Thymus (tissue), 11 donors: ENCODE results near the gene COL19A1. TPM values are rescaled to one million over a fixed set of nuclear protein-coding genes. Genes with fewer than 3 reads are reported as not detected.
"Not testable (repeated sequence)": the region's sequence is repeated elsewhere in the genome, so short reads cannot be mapped to it uniquely, and the experiment has no call there.

ENCODE experiments used
- DNase-seq, 9 donors: peaks; one replicate each; pipeline ENCODE4 v3.0.0-alpha.2; 2013; ENCODE audit warnings: low spot score in 9 of 9, low read depth in 6 of 9, missing footprints in 1 of 9
- H3K27ac ChIP-seq, 2 donors: one replicate each; pipeline ENCODE4 v1.5.1; 2013; ENCODE audit warnings: control low read depth in 1 of 2, low read depth in 1 of 2, low read length in 1 of 2, mild to moderate bottlenecking in 1 of 2, moderate library complexity in 1 of 2
- H3K27me3 ChIP-seq, 2 donors: one replicate each; pipeline ENCODE4 v1.5.1; 2013; ENCODE audit warnings: low read length in 1 of 2; ENCODE audit not compliant: control insufficient read depth in 2 of 2, insufficient read depth in 1 of 2
- H3K36me3 ChIP-seq, 2 donors: one replicate each; pipeline ENCODE4 v1.5.1; 2013; ENCODE audit warnings: low read length in 1 of 2, mild to moderate bottlenecking in 1 of 2, moderate library complexity in 1 of 2; ENCODE audit not compliant: control insufficient read depth in 2 of 2, insufficient read depth in 2 of 2
- H3K4me1 ChIP-seq, 2 donors: one replicate each; pipeline ENCODE4 v1.5.1; 2013; ENCODE audit warnings: low read length in 2 of 2; ENCODE audit not compliant: control insufficient read depth in 2 of 2, insufficient read depth in 2 of 2
- H3K4me3 ChIP-seq, 2 donors: one replicate each; pipeline ENCODE4 v1.5.1; 2013; ENCODE audit warnings: low read length in 2 of 2, control low read depth in 1 of 2, mild to moderate bottlenecking in 1 of 2
- H3K9me3 ChIP-seq, 2 donors: one replicate each; pipeline ENCODE4 v1.5.1; 2013; ENCODE audit warnings: low read length in 1 of 2, mild to moderate bottlenecking in 1 of 2; ENCODE audit not compliant: control insufficient read depth in 2 of 2, insufficient read depth in 1 of 2
- WGBS: extraction: QIAGEN DNeasy Blood & Tissue Kit; methylation state at CpG from one replicate; pipeline ENCODE4 v1.1.7; 2013; 5-methylcytosine and 5-hydroxymethylcytosine counted together
- polyA plus RNA-seq: library from polyadenylated mRNA; stranded (reverse); fragments of 200-250 nt; gene quantifications from one replicate; pipeline ENCODE4 v1.2.3, GENCODE V29; 2013
- total RNA-seq: library from RNA; stranded (reverse); fragments of 120-200 nt; gene quantifications from one replicate; pipeline ENCODE4 v1.2.4, GENCODE V29; 2013
- donor health status: healthy.

The COL19A1 gene
- total and polyA plus RNA-seq, 2 donors, result 0.34 to 8.7 TPM

DNA sequence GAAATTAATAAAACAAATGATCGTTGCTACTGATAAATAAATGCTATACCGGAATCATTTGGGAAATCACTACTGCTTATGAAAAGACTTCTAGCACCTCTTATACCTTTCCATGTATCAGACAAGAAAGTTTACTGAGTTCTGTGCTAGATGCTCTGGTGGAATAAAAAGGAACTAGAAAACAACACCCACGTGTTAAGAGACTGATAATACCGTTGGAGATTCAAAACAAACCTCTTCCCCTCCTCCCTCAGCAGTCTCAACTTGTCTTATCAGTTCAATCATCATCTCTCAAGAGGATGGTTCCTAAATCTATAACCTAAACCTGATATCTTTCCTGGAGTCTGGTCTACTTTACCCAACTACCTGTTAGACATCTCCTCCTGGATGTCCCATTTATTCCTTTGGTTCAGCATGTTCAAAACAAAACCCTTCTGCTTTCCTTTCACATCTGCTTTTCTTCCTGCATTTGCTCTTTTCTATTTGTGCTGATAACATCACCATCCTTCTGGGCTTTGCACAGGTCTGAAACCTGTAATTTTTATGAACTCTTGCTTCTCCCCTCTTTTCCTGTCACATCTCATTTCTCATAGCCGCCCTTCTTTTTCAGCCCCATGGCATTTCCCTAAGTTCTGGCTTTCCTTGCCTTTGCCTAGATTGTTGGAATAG lies 122.2 kb downstream of the COL19A1 start:
- Histone ChIP-seq H3K4me1 (no peaks in the 10 kb centered on the region), H3K4me3 (no peak overlapping the region), H3K27me3 (no peaks in the 10 kb centered on the region), H3K36me3 (no peaks in the 10 kb centered on the region), H3K9me3 (no peaks in the 10 kb centered on the region), H3K27ac (no peak overlapping the region)
- no peak for DNase-seq
- 71% methylated on average over 5 of the region's 5 CpGs for WGBS

DNA sequence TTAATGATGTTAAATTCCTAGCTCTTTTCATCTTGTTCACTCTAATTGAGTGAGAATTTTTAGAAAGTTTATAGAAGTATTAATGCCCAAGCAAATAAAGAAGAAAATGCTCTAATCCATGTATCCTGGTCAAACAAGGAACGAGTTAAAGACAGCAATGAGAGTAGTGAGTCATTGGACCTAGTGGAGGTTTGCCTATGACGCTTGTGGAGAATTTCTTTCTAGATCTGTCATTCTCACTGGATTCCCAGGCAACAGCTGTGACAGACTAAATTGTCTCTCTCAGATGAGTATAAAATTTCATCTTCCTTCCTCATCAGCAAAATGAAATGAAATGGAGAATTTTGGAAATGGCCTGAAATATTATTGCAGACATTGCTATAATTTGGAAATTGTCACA lies 127.9 kb downstream of the COL19A1 start:
- Histone ChIP-seq H3K4me1 (no peaks in the 10 kb centered on the region), H3K9me3 (no peaks in the 10 kb centered on the region), H3K27me3 (no peaks in the 10 kb centered on the region), H3K27ac (no peak overlapping the region), H3K4me3 (no peak overlapping the region), H3K36me3 (no peaks in the 10 kb centered on the region)
- DNase-seq, result no peak
- WGBS, result 92% methylated on average over 2 of the region's 2 CpGs

DNA sequence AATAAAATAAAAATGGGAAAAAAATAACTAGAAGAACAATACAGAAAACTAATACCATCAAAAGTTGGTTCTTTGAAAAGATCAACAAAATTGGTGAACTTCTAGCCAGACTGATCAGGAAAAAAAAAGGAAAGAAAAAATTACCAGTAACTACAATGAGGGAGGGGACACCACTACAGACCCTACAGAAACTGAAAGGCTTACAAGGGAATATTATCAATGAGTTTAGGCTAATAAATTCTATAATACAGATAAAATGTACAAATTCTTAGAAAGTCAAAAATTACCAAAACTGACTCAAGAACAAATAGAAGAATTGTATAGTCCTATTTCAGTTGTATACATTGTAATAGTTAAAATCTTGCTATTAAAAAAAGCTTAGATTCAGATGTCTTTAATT lies 141.8 kb downstream of the COL19A1 start:
- no peak for DNase-seq
- Histone ChIP-seq H3K4me1 (no peaks in the 10 kb centered on the region), H3K4me3 (no peak overlapping the region), H3K9me3 (peaks cover 0 to 13% of the 10 kb centered on the region in 2 donors), H3K36me3 (no peaks in the 10 kb centered on the region), H3K27me3 (no peaks in the 10 kb centered on the region), H3K27ac (no peak overlapping the region)

DNA sequence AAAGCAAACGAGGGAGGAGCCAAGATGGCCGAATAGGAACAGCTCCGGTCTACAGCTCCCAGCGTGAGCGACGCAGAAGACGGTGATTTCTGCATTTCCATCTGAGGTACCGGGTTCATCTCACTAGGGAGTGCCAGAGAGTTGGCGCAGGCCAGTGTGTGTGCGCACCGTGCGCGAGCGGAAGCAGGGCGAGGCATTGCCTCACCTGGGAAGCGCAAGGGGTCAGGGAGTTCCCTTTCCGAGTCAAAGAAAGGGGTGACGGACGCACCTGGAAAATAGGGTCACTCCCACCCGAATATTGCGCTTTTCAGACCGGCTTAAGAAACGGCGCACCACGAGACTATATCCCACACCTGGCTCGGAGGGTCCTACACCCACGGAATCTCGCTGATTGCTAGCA lies 144.0 kb downstream of the COL19A1 start:
- not testable (repeated sequence) for H3K36me3 ChIP-seq, H3K27ac ChIP-seq, H3K27me3 ChIP-seq, H3K4me1 ChIP-seq, H3K4me3 ChIP-seq, DNase-seq
- peaks cover 0 to 10% of the 10 kb centered on the region in 2 donors for H3K9me3 ChIP-seq
- 97% methylated on average over 28 of the region's 28 CpGs for WGBS

DNA sequence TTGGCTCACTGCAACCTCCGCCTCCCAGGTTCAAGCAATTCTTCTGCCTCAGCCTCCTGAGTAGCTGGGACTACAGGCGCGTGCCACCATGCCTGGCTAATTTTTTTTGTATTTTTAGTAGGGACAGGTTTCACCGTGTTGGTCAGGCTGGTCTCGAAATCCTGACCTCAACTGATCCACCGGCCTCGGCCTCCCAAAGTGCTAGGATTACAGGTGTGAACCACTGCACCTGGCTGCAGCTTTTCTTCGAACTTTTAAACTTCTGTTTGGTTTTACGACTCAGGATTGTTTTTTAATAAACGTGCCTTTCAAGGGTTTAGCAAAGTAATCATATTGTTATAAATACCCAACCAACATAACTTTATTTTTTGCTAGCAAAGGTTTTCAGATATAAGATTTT lies 156.8 kb downstream of the COL19A1 start:
- H3K4me3 ChIP-seq, H3K27me3 ChIP-seq, H3K4me1 ChIP-seq, H3K9me3 ChIP-seq, DNase-seq, H3K36me3 ChIP-seq, H3K27ac ChIP-seq: not testable (repeated sequence)
- WGBS, result 95% methylated on average over 10 of the region's 10 CpGs

DNA sequence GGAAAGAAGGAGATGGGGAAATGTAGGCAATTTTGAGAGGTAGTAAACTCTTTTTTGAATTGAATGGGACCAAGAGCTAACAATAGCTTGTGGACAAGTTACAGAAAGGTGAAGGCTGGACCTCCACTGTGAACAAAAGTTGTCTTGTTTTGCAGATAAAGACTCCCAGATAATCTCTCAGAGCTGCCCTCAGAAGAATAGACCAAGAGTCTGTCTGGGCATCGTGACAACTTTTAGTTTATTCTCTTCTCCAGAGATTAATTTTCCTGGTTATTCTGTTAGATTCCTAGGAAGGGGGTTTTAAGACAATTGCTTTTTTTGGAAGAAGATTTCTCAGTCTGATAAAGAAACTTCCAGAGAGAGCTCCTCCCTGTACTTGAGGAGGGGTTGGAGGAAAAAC lies 161.9 kb downstream of the COL19A1 start:
- WGBS, result 95% methylated on average over 1 of the region's 1 CpG
- Histone ChIP-seq H3K4me3 (no peak overlapping the region), H3K4me1 (no peaks in the 10 kb centered on the region), H3K27ac (no peak overlapping the region), H3K27me3 (no peaks in the 10 kb centered on the region), H3K36me3 (no peaks in the 10 kb centered on the region), H3K9me3 (no peaks in the 10 kb centered on the region)
- DNase-seq, result no peak

DNA sequence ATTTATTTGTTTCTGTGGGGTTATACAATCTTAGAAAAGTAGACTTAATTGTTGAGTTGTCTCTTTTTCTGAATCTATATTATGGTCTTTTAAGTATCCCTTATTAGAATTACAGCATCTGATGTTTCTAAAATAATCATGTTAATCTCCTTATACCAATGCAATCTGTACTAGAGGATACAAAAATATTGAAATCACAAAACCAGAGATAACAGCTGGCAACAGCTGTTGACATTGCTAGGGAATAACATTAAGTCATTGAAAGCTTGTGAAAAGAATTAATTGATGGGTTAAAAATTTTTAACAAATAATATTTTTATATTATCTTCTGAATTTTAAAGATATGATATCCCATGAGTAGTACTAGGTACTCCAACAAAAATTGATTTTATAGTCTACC lies 162.6 kb downstream of the COL19A1 start:
- H3K27me3 ChIP-seq, result no peaks in the 10 kb centered on the region
- no peak overlapping the region for H3K27ac ChIP-seq
- no peaks in the 10 kb centered on the region for H3K9me3 ChIP-seq
- no peaks in the 10 kb centered on the region for H3K36me3 ChIP-seq
- H3K4me1 ChIP-seq, result no peaks in the 10 kb centered on the region
- DNase-seq, result no peak
- no peak overlapping the region for H3K4me3 ChIP-seq

DNA sequence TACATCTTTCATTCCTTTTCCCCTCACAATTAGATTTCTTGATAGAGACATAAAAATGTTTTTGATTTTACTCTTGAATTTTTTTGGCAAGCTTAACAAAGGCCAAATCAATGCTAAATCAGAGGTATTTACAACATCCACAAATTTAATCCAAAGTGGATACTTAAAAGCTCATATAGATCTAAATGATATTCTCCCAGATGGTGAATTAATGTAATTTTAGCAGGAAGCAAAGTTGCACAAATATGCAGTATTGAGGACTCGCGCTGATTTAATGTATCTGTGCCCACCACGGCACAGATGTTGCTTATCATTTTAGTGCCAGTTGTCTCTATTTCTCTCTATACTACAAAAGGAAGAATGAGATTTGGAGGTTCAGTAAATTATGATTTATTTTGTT lies 167.4 kb downstream of the COL19A1 start:
- Histone ChIP-seq H3K9me3 (no peaks in the 10 kb centered on the region), H3K27ac (no peak overlapping the region), H3K27me3 (no peaks in the 10 kb centered on the region), H3K36me3 (no peaks in the 10 kb centered on the region), H3K4me1 (no peaks in the 10 kb centered on the region), H3K4me3 (no peak overlapping the region)
- WGBS, result 97% methylated on average over 3 of the region's 3 CpGs
- DNase-seq, result no peak

DNA sequence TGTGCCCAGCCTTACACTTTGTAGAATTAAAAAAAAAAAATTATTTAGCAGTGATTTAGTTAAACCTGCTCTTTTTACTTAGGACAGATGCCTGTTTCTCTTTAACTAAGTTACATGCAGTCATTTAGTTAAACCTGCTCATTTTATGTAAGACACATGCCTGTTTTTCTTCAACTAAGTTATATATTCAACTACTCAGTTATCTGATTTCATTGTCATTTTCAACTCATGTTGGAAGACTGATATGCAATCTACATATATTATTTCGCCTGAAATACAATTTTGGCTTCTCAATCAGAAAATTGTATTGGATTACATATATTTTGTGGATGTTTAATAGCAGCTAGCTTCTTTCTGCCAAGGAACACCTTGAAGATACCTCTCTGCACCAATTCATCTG lies 171.1 kb downstream of the COL19A1 start:
- H3K9me3 ChIP-seq, result no peaks in the 10 kb centered on the region
- H3K4me1 ChIP-seq, result no peaks in the 10 kb centered on the region
- DNase-seq, result no peak
- WGBS, result 75% methylated on average over 1 of the region's 1 CpG
- H3K27me3 ChIP-seq, result no peaks in the 10 kb centered on the region
- H3K27ac ChIP-seq, result no peak overlapping the region
- H3K36me3 ChIP-seq, result no peaks in the 10 kb centered on the region
- H3K4me3 ChIP-seq, result no peak overlapping the region

DNA sequence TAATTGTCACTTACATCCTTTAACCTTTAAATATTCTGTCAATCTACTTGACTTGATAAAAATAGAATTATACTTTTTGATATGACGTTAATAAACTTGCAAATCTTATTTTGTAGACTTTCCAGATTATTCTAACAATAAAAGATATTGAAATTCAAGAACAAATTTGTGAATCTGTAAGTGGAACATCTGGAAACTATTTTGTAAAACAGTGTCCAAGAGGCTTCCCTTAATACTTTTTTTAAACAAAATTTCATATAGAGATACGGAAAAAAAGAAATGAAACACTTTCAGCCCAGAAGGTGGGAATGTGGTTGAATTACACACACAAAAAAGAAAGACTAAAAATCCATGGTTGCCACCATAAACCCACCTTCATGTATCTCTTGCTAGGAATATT lies 174.4 kb downstream of the COL19A1 start:
- 82% methylated on average over 2 of the region's 2 CpGs for WGBS
- DNase-seq, result no peak
- Histone ChIP-seq H3K9me3 (no peaks in the 10 kb centered on the region), H3K36me3 (no peaks in the 10 kb centered on the region), H3K4me1 (no peaks in the 10 kb centered on the region), H3K4me3 (no peak overlapping the region), H3K27me3 (no peaks in the 10 kb centered on the region), H3K27ac (no peak overlapping the region)
